Activated CD4-positive, alpha-beta T cell treated with anti-CD3 and anti-CD28 coated beads, Interleukin-2, amount 50 U/mL, for 16 hours (primary cell): ENCODE data around the gene PRR5L.
"Not testable (repeated sequence)": the region's sequence is repeated elsewhere in the genome, so short reads cannot be mapped to it uniquely, and the experiment has no call there.

Experiments used
- DNase-seq: peaks from one replicate; pipeline ENCODE4 v3.0.0-alpha.2; 2020

PRR5L gene

DNA sequence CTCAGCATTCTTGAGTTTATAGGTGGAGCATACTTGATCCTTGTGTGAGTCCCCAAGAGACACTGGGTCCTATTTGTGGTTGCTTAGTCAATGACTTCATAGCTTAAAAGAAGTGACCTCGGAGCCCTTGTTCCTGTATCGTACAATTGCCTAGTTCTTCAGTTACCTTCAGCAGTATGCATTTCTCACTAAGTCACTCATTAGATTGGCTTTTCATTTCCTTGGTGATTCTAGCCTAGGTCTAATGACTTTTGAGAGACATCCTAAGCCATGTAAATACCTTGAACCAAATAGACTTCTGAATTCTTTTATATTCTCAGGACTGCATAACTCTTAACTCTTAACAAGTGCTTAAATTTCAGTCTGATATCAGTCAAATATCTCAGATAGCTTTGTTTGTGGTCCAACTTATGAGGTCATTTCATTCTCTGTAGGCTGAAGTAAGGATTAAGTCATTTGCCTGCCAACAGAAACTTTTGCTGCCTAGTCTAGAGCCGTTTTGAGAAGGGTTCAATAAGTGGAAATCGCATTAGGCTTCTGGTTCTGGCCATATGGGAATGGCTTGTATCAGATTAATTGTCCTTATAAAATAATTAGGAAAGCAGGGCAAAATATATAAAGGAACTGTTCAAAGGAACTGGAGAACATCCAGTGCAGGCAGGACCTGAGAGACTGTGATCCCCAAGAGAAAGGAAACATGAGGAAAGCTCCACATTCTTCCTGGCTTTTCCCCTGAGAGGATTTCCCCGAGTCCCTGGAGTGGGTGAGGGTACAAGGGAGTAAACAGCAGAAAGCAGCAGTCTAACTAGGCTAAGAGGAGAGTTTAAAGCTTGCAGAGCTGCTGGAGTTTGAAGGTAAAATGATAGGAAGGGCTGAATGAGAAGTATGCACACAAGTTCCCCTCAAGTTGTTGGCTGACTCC lies 174.1 kb downstream of the PRR5L start:
- no peak for DNase-seq

DNA sequence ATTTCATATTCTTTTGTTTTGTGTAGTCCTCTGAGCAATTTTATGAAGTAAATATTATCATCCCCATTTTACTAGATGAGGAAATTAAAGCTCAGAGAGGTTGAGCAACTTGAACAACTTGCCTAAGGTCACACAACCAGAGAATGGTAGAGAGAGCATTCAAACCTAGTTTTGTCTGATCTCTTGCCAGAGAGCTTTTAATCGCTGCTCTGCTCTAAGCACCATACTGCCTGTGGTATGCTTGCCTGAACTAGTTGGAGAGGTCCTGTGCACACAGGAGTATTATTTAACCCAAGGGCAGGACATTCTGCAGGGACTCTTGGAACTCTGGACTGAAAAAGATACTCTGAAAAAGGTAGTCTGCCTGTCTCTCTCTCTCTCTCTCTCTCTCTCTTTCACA lies 175.5 kb downstream of the PRR5L start:
- DNase-seq: no peak

DNA sequence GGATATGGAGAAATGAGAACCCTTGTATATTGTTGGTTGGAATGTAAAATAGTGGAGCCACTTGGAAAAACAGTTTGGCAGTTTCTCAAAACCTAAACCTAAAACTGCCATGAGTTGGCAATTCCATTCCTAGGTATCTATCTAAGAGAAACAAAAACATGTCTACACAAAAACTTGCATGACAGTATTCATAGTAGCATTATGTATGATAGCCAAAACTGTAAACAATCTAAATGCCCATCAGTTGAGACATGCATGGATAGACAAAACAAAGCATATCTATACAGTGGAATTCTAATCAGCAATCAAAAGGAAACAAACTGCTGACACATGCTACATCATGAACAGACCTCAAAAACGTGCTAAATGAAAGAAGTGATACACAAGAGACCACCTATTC lies 179.1 kb downstream of the PRR5L start:
- DNase-seq: no peak

DNA sequence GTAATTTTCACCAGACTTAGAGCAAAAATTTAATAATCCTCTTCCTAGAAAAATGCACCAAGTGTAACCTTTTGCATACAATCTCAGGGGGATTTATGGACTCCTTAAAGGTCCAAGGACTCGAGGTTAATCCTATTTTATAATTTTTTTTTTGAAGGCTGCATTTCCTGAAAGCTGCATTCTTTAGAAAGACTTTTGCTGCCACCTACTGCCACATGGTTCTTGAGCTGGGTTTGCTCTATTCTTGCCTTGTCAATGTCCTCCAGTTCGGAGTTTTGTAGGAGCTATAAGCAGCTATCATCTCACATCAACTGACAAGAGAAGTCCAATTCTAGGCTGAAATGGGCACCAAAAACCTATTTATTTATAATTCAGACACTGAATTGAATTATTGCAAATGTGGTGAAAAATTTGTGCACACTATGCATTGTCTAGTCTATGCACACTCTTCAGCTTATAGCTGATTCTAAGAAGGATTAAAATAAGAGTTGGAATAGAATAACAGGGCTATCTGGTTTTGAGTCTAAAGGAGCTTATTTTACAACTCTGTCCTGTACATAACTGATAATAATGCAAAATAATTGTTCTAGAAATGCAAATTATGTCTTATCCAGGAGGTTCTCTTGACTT lies 182.7 kb downstream of the PRR5L start:
- peak; percentile 44 for DNase-seq

DNA sequence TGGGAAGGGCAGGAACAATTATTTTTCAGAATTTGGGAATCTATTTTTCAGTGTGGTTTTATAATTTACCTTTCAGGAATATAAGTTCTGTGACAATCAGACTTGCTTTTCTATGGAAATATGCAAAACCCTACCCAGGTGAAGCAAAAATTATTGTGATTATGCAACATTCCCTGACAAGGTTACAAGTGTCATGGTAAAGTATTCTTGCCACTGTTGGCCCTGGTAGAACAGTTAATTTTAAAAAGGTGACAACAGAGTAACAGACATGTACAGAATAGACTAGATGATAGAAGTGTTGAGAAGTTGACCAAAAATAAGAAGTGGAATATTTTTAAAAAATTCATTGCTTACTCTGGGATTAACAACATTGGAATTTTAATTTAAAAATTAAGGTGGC lies 184.7 kb downstream of the PRR5L start:
- no peak for DNase-seq

DNA sequence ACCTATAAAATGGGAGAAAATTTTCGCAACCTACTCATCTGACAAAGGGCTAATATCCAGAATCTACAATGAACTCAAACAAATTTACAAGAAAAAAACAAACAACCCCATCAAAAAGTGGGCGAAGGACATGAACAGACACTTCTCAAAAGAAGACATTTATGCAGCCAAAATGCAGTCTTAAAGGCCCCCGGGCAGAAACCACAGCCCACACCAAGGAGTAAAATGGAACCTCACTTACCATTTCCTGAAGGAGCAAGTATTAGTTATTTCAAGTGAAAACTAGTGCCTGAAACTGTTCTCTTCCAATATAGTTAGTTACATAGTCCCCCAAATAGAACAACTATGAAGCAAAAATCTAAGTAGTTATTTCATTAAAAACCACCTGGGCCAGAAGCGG lies 187.0 kb downstream of the PRR5L start:
- not testable (repeated sequence) for DNase-seq

DNA sequence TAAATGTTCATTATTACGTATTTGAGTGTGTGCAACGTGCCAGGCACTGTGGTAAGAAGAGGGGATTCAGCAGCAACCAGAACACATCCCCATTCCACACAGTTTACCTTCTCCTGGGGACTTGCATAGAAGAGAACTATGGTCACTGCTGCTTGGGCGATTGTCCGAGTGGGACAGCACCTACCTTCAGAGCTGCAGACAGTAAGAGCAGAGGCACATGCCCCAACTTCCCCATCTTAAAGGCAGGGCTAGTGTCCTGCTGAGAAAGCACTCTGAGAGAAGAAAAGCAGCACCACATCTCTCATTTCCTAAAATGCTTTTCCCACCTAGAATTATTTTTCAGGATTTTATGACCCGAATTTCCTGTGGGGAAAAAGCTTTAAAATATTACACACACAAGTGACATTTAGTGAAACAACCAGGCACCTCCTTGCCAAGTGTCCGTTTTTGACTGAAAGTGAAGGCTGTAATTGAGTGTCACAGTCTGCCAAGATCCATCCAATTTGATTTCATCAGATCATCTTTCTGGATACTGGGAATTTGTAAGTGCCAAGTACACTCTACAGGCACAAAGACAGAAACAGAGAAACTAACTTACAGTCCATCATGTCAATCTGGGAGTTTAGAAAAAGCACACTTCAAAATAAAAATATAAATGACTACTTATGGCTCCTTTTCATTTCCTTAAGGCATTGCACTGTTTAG lies 189.4 kb downstream of the PRR5L start:
- no peak for DNase-seq

DNA sequence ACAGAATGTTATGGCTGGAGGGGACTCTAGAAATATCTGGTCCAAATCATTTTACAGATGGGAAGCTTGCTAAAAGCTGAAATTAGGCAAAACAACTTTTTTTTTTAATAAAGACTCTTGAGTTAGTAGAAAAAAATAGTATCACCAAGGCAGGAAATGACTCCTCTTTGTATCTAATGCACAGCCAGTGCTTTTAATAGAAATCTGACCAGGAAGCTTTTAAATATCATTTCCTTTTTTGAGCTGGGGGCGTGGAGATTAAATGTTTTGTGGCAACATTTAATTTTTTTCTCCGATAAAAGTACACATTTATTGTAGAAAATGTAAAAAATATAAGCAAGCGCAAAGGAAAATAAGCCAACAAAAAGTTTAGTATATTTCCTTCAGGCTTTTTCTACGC lies 191.5 kb downstream of the PRR5L start:
- no peak for DNase-seq

DNA sequence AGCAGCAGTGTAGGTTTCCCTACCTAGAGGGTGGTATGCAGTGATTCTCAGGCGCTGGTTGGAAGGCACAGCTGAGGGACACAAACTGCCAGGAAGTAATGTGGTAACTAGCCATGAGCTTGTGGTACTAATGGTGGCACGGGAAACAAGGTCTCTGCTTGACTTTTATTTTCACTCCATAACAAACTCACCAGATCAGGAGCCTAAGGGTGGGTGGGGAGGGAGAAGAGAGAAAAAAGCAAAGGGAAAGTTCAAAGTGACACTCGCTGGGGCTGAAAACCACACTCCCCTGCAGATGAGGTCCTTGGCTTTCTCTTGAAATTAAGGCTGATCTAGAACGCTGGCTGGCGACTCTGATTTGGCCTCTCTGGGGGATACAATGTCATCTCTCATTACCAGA lies 192.0 kb downstream of the PRR5L start:
- no peak for DNase-seq

DNA sequence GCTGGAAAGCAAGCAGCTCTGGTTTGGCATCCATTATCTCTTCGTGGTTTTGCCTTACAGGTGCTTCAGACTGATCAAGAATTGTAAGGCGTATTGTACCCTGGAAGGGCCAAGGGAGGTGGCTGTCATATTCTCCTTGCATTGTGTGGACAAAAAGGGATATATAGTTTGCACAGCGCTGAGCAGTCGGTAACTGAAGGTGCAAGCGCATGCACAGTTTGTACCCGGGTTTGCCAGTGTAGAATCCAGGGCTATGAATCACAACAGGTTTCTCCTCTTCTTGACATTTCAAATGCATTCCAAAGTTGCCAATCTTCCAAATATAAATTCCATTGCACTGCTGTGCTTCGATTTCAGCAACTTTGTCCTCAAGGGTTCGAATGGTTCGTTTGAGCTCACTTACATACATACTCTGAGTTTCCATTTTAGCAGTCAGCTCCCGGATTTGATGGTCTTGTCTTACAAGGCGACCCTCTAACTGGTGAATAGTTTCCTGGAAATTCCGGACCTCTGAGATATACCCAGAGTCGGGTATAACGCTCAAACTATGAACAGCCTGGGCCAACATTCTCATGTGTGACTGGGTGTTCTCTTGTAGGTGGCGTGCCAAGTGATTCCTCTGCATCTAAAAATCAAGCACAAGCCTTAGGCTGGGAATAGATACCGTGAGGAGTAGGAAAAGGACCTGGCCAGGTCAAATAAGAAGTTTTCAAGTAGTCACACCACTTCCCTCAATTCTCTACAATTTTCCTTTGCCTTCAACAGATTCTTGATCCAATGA lies 194.1 kb downstream of the PRR5L start:
- DNase-seq: no peak

DNA sequence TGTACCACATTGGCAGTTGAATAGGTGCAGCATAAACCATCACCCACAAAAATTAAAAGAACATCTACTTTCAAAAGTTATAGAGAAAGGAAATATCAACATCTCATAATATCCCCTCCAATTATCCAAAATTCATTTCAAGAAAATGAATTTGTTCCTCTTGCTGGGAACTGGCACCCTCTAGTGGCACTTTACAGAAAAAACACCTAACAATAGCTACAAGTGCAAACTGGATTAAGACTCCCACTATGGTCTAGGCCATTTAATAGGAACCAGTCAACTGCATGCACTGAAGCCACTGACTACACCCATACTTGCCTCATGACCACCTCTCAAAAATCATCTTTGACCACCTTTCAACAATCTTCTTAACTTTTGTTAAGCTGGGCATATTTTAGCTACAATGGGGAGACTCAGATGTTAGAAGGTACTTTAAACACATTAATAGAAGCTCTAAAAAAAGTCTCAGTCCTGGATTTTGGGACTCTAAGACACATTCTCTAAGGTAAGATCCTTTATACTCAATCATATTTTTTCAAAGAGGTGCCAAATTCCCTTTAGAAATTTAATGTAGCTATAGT lies 196.7 kb downstream of the PRR5L start:
- peak; percentile 55 for DNase-seq

DNA sequence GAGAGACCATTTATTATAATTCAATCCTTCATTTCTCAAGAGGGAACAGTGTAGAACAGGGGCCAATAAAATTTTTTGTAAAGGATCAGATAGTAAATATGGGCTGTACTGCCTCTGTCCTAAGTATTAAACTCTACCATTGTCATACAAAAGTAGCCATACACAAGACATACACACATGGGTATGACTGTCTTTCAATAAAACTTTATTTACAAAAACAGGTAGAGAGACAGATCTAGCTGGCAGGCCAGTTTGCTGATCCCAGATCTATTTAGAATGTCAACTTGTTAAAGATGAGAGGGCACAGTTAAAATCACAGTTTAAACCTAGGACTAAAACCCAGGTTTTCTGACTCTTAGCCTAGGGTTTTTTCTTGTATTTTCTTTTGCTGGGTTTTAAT lies 197.2 kb downstream of the PRR5L start:
- no peak for DNase-seq

DNA sequence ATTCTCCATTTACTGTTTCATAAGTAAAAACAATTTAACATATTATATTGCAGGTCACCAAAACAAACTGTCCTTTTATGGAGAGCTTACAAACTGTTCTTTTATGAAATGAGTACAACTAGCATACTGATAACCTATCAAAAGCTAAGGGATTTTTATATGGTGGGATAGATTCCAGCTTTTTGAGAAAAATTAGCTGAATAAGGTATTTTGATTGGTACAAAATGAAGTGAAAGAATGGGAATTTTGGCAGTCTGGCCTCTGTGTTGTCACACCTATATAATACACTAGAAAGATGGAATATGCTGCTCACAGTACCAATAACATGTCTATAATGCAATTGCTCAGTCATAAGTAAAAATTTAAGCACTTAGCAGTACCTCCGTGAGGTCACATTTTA lies 202.6 kb downstream of the PRR5L start:
- DNase-seq: no peak

DNA sequence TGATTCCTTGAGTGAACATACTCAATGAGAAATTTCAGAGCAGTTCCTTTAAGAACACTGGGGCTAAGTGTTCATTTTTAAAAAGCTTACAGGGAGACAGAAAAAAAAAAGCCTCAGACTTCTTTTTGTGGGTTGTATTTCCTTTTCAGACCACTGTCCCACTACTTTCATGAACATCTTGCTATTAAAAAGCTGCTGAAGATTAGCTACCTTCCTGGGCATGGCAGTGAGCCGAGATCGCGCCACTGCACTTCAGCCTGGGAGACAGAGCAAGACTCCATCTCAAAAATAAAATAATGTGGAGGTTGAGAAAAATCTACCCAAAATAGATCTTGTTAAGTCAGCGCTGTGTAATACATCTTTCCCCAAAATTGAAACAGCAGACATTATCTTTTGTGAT lies 203.2 kb downstream of the PRR5L start:
- DNase-seq: no peak

DNA sequence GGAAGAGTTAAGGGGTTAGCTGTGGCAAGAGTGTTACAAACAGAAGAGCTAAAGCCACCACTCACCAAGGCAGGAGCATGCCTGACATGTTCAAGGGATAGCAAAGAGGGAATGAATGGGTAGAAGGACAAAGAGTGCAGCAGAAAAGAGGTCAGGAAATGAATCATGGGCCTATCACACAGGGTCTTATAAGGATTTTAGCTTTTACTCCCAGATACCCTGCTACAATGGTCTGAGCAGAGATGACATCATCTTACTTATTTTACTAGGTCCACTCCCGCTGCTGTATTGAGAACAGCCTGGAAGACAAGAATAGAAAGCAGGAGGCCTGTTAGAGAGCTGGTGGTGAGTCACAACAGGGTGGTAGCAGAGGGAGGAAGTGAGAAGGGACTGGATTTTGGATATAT lies 204.2 kb downstream of the PRR5L start:
- peak; percentile 21 for DNase-seq

DNA sequence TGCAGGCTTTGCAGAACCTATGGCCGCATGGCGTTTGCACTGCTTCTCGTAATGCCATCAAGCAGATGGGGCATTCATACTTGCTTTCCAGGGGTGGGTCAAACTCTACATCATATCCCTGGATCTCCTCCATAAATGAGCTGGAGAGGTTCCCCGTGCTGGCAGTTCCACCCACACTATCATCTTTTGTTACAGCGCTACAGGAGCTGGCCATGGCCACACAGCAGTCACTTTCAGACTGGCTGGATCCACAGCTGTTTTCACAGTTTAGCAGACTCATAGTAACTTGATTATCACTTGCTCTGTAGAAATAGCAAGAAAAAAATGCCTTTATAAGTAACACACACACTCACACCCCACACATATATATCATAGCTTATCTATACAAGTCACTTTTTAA lies 205.1 kb downstream of the PRR5L start:
- DNase-seq: no peak

DNA sequence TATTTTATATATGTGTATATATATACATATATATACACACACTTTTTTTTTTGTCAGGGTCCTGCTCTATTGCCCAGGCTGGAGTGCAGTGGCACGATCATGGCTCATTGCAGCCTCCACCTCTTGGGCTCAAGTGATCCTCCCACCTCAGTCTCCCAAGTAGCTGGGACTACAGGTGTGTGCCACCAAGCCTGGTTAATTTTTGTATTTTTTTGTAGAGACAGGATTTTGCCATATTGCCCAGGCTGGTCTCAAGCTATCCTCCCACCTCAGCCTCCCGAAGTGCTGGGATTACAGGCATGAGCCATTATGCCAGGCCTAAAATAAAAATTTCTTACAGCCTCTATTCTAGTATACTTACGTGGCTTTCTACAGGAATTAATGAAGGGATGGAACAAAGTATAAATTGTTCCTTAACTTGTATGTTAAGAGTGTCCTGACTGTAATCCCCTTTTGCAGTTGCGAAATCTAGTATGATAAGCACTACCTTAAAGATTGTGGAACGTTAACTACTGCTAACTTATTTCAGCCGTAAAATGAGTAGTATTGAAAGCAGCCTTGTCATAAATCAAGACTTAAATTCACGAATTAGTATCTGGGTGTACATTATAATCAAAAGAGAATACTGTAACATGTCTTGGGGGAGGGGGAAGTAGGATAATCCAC lies 211.9 kb downstream of the PRR5L start:
- DNase-seq: peak; percentile 32

DNA sequence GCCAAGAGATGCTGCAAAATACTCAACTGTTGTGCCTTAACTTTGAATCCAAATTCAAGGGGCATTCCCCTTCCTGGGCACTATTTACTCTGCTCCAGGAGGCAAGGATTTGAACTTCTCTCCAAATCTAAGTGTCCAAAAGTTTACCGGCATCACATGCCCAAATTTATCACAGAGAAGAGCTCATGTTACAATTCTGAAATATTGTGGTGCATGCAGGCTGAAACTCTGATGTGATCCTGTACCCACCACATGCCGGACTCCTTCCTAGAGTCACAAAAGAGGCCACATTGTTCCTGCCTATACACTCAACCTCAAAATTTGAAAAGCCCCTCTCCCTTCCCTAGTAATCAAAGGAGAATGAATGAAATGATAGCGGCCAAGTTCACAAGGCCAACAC lies 212.7 kb downstream of the PRR5L start:
- no peak for DNase-seq

DNA sequence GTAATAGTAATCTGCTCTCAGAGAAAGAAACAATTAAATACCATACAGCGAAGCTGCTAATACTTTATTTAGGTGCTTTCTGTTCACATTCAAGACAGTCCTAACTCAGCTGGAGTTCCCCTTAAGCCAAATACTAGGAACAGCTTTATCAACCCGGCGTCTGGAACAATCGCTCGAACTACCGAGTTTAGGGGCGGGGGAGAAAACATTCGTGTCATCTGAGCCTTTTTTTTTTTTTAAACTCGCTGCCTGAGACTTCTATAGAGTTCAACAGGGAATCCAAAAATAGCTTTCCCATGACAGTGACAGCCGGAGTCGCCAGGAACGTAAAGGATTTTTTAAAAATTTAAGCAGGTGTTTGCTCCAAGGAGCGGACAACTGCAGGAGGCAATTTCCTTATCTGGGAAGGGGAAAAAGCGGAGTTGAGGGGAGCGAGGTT lies 213.1 kb downstream of the PRR5L start:
- DNase-seq: peak; percentile 31

DNA sequence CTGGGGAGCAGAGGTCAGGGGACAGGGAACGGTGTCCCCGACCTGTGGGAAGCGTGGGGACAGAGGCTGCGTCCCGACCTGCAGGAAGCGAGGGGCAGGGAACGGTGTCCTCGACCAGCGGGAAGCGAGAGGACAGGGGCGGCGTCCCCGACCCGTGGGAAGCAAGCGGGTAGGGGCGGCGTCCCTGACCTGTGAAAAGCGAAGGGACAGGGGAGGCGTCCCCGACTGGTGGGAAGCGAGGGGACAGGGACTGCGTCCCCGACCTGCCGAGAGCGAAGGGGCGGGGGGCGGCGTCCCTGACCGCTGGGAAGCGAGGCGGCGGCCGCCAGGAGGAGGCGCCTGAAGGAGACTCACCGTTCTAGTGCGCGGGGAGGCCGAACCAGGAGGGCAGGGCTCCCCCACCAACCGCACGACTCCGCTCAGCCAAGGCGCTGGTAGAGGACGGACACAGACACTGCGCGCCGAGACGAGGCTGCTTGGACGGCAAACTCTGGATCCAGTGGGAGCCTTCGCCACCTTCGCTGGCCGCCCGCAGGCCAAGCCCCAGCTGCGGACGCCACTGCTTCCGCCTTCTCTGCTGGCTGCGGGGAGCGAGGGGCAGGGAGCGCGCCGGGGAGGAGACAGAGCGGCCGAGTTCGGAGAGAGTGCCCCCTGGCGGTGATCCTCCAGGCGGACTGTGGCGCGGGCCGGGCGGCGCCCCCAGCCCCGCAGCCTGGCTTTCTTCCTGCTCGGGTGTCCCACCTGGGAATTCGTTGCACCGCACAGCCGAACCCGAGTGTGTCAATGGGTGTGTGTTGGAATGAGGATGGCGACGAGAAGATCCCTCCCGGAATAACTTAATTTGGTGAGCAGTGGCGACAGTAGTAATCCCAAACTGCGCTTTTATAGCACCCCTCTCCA lies 213.9 kb downstream of the PRR5L start, which contains the start of gene TRAF6:
TSS of gene TRAF6 (minus strand) at position 579 of the 900 bp plus-strand sequence. CDS start 8,757 bp downstream, outside the sequence.
- DNase-seq: peak; percentile 89

DNA sequence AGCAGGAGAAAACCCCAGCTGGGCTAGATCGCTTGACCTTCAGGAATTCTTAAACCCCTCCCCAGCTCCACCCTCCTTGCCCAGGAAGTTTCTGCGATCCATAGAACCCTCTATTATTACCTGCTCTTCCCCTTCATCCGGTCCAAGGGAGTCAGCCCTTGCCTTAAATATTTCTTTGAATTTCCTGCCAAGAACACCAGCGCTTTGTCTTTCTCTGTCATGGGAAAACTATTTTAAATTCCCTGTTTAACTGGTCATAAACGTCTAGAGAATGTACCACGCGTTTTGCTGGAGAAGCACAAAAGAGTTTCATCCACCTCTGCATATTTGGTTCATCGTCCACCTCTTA lies 214.5 kb downstream of the PRR5L start:
- DNase-seq: no peak
